ENCODE data around the gene MCM5.

DNA sequence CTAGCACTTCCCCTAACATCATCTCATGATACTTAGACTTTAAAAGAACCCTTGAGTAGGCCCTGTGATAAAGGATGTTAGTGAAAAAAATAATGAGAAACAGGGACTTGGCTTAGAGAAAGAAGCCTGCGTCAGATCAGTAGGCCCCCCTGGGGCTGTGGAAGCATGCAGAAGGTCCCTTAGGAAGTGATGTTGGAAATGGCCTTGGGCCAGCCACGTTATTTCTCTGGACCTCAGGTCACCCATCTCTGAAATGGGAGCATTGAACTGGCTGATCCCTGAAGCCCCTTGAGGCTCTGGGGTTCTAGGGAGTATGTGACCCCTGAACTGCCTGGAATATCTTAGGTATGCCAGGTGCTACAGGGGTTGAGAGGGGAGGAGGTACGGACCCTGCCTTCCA is 40.2 kb downstream of the MCM5 start:
- TF ChIP-seq, protein P1, sequence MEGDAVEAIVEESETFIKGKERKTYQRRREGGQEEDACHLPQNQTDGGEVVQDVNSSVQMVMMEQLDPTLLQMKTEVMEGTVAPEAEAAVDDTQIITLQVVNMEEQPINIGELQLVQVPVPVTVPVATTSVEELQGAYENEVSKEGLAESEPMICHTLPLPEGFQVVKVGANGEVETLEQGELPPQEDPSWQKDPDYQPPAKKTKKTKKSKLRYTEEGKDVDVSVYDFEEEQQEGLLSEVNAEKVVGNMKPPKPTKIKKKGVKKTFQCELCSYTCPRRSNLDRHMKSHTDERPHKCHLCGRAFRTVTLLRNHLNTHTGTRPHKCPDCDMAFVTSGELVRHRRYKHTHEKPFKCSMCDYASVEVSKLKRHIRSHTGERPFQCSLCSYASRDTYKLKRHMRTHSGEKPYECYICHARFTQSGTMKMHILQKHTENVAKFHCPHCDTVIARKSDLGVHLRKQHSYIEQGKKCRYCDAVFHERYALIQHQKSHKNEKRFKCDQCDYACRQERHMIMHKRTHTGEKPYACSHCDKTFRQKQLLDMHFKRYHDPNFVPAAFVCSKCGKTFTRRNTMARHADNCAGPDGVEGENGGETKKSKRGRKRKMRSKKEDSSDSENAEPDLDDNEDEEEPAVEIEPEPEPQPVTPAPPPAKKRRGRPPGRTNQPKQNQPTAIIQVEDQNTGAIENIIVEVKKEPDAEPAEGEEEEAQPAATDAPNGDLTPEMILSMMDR (IDR thresholded peaks at IDR 0.05), result no peak
- TF ChIP-seq POLR2A (IDR thresholded peaks at IDR 0.05), result no peak
